BE2C (cell line): ENCODE results near the gene SMAD4.

Experiments used
- DNase-seq: peaks from one replicate; pipeline ENCODE4 v3.0.0-alpha.2; 2020
- H3K27me3 ChIP-seq: fragments of 250-450 bp; sonication (Bioruptor Pico); 2 replicates; pipeline ENCODE4 v1.5.1; 2020; ENCODE audit warnings: mild to moderate bottlenecking
- H3K36me3 ChIP-seq: fragments of 250-450 bp; sonication (Bioruptor Pico); 2 replicates; pipeline ENCODE4 v1.5.1; 2020; ENCODE audit warnings: mild to moderate bottlenecking
- H3K4me1 ChIP-seq: fragments of 250-450 bp; sonication (Bioruptor Pico); 2 replicates; pipeline ENCODE4 v1.5.1; 2020
- H3K4me3 ChIP-seq: 2 replicates; pipeline ENCODE4 v1.5.1; 2011; ENCODE audit warnings: low read depth, low read length
- H3K9me3 ChIP-seq: fragments of 250-450 bp; sonication (Bioruptor Pico); 2 replicates; pipeline ENCODE4 v1.5.1; 2020
- TF ChIP-seq, protein P1 (sequence below): IDR thresholded peaks from 2 replicates; pipeline ENCODE4 v1.5.1; 2012; ENCODE audit warnings: mild to moderate bottlenecking, low read depth, low read length

SMAD4 gene

DNA sequence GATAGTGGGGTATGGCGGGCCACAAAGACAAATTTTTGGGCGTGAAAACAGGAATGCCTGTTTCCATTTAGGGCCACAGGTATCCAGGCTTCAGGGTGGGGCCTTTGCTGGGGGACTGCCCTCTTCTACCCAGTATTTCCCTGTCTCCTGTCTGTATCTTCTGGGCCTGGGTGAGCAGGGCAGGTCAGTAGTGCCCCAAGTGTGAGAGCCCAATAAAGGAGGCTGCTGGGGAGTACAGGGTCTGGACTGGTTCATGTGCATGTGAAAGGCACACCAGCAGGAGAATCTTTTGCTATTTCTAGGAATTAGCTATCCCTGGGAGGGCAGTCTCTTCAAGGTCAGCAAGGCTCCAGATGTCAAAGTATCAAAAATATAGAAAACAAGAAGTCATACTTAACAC is 96.0 kb downstream of the SMAD4 start:
- Histone ChIP-seq H3K4me3 (no peak overlapping the region), H3K36me3 (no peaks in the 10 kb centered on the region), H3K9me3 (no peaks in the 10 kb centered on the region), H3K4me1 (no peaks in the 10 kb centered on the region), H3K27me3 (no peaks in the 10 kb centered on the region)
- DNase-seq: no peak
- TF ChIP-seq, protein P1, sequence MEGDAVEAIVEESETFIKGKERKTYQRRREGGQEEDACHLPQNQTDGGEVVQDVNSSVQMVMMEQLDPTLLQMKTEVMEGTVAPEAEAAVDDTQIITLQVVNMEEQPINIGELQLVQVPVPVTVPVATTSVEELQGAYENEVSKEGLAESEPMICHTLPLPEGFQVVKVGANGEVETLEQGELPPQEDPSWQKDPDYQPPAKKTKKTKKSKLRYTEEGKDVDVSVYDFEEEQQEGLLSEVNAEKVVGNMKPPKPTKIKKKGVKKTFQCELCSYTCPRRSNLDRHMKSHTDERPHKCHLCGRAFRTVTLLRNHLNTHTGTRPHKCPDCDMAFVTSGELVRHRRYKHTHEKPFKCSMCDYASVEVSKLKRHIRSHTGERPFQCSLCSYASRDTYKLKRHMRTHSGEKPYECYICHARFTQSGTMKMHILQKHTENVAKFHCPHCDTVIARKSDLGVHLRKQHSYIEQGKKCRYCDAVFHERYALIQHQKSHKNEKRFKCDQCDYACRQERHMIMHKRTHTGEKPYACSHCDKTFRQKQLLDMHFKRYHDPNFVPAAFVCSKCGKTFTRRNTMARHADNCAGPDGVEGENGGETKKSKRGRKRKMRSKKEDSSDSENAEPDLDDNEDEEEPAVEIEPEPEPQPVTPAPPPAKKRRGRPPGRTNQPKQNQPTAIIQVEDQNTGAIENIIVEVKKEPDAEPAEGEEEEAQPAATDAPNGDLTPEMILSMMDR: no peak

DNA sequence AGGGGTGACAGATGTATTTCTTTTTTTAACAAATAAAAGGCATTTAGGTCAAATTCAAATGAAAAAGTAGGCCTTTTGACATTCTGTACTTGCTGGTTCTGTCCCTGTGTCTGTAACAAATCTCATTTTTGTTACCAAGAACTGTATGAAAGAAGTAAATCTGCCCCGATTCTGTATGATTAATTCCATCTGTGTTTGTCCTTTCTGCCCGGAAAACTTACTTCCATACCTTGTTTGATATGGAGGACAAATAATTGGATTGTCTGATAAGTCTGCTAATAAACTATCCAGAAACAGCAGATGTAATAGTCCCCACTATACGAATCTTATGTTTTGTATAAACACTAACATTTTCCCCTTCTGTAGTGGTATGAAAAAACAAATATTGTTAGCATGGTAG is 97.7 kb downstream of the SMAD4 start:
- Histone ChIP-seq H3K27me3 (no peaks in the 10 kb centered on the region), H3K9me3 (no peaks in the 10 kb centered on the region), H3K36me3 (no peaks in the 10 kb centered on the region), H3K4me1 (no peaks in the 10 kb centered on the region), H3K4me3 (no peak overlapping the region)
- no peak for DNase-seq
- TF ChIP-seq, protein P1: no peak

DNA sequence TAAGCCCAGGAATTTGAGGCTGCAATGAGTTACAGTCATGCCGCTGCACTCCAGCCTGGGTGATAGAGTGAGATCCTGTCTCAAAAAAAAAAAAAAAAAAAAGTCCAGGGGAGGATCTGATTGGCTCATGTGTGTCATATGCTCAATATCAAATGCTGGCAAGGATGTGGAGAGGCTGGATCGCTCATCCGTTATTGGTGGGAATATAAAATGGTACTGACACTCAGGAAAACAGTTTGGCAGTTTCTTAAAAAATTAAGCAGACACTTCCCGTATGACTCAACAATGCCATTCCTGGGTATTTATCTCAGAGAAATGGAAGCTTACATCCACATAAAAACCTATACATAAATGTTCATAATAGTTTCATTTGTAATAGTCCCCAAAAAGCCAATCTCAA is 98.5 kb downstream of the SMAD4 start:
- no peaks in the 10 kb centered on the region for H3K4me1 ChIP-seq
- no peaks in the 10 kb centered on the region for H3K36me3 ChIP-seq
- no peaks in the 10 kb centered on the region for H3K9me3 ChIP-seq
- no peak for DNase-seq
- TF ChIP-seq, protein P1: no peak
- no peak overlapping the region for H3K4me3 ChIP-seq
- H3K27me3 ChIP-seq: no peaks in the 10 kb centered on the region

DNA sequence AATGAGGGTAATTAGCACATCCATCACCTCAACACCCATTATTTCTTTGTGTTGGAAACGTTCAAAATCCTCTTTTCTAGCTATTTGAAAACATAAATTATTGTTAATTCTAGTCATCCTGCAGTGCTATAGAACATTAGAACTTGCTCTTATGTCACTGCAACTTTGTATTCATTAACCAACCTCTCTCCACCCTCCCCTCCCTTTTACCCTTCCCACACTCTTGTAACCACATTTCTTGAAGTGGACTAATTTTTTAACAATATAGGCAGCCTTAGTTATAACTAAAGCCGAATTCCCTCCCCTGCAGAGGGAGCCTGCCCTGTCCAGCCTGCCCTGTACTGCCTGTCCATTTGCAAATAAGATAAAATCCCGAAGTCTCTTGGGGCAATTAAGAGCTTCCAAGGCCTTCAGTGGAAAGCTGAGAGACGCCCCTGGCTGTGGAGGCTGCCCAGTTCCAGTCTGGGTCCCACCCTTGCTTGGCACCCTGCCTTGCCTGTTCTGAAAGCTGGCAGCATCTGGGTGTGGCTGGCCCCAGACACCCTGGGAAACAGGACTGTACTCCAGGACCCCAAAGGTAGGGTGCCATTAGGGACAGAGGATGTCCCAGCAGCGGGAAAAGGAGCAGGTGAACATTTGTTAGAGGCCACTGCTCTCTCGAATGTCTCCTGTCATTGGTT is 102.4 kb downstream of the SMAD4 start:
- Histone ChIP-seq H3K36me3 (no peaks in the 10 kb centered on the region), H3K4me3 (no peak overlapping the region), H3K27me3 (no peaks in the 10 kb centered on the region), H3K9me3 (no peaks in the 10 kb centered on the region), H3K4me1 (no peaks in the 10 kb centered on the region)
- TF ChIP-seq, protein P1: no peak
- DNase-seq: no peak

DNA sequence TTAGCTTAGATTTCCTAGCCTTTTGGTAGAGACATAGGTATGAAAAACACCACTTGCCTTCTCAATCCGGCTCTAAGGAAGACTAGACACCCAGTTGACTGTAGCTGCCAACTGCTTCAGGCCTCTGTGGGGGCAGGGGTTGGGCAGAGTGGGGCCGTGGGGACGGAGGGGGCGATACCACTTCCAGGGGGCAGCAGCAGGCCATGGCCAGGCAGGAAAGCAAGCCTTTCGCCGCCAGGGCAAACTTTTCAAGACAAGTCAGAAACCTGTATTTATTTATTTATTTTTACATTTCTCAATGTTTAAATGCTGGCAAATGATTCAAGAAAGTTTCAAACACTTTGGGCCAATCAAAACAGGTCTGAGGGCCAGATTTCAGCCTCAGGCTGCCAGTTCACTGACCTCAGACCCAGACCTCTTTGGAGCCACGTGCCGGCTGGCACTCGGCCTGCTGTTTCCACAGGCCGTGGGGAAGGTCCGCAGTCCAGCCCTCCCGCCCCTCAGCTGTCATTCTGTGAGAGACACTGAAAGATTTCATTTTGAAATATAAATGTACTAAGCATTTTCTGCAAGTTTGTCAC is 103.7 kb downstream of the SMAD4 start:
- DNase-seq: no peak
- Histone ChIP-seq H3K4me3 (no peak overlapping the region), H3K4me1 (no peaks in the 10 kb centered on the region), H3K9me3 (no peaks in the 10 kb centered on the region), H3K27me3 (no peaks in the 10 kb centered on the region), H3K36me3 (no peaks in the 10 kb centered on the region)
- TF ChIP-seq, protein P1: no peak
